ENCODE results near the gene CTIF.
"Not testable (repeated sequence)": the region's sequence is repeated elsewhere in the genome, so short reads cannot be mapped to it uniquely, and the experiment has no call there.

Gene CTIF

GRCh38 chr18:48538531-48539405 lies at the start of gene CTIF:
TSS of gene CTIF (plus strand) at chr18:48539031. CDS start at chr18:48619566, 80,535 bp downstream.
- peak; percentile 99 for DNase-seq (ENCODE audit: low spot score)

DNA sequence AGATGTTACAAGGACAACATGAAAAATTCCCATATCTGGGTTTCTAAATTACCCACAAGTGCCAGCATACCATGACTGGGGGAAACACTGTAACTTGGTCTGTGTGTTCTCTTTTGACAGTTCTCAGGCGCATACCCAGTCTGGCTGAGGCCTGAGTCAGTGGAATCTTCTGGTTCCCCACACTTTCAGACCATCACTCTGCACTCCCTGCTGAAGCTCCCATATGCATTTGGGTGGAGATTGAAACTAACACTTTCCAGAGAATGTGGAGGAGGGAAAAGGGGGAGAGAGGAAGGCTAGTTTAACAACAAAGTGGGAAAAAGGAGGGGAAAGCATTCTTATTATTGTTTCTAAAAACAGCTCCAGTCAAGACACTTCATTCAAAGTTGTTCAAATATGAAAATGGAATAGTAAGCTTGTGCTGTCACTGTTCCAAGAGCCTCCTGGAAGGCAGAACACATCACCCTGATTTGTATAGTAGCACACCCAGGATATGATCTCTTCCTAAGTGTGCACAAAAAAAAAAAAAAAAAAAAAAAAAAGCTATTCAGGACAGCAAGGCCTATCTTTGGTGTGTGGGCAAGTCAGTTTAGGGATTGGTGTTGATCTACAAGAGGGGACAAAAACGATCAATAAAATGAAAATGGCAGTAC lies 48.1 kb upstream of the CTIF start:
- DNase-seq (ENCODE audit: low spot score): no peak

- no peak for DNase-seq (ENCODE audit: low spot score)
Observed at GRCh38 chr18:48492880-48493279, 46.0 kb upstream of the CTIF start.

GRCh38 chr18:48493434-48494230 lies 45.2 kb upstream of the CTIF start:
- DNase-seq (ENCODE audit: low spot score): no peak

GRCh38 chr18:48497863-48498262 lies 41.0 kb upstream of the CTIF start:
- DNase-seq (ENCODE audit: low spot score): no peak

- no peak for DNase-seq (ENCODE audit: low spot score)
Observed at GRCh38 chr18:48500517-48500916, 38.3 kb upstream of the CTIF start.

DNA sequence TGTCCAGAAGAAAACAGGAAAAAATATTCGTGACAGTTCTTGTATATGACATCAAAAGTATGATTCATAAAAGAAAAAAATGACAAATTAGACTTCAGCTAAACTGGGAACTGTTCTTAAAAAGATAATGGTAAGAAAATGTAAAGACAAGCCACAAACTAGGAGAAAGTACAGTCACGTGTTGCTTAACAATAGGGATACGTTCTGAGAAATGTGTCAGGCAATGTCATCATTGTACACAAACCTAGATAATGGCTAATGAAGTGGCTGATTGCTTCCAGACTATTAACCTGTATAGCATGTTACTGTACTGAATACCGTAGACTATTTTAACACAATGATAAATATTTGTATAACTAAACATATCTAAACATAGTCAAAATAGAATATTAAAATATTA lies 35.9 kb upstream of the CTIF start:
- DNase-seq (ENCODE audit: low spot score): no peak

GRCh38 chr18:48504819-48505218 lies 34.0 kb upstream of the CTIF start:
- DNase-seq (ENCODE audit: low spot score): no peak

DNA sequence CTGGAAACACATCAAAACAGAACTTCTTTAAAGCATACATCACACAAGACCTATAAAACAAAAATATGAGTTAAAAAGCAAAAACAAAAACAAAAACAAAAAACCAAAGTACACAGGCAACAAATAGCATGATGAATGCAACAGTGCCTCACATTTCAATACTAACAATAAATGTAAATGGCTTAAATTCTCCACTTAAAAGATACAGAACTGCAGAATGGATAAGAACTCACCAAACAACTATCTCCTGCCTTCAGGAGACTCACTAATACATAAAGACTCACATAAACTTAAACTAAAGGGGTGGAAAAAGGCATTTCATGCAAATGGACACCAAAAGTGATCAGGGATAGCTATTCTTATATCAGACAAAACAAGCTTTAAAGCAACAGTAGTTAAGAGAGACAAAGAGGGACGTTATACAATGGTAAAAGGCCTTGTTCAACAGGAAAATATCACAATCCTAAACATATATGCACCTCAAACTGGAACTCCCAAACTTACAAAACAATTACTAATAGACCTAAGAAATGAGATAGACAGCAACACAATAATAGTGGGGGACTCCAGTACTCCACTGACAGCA lies 31.8 kb upstream of the CTIF start:
- not testable (repeated sequence) for DNase-seq (ENCODE audit: low spot score)

DNA sequence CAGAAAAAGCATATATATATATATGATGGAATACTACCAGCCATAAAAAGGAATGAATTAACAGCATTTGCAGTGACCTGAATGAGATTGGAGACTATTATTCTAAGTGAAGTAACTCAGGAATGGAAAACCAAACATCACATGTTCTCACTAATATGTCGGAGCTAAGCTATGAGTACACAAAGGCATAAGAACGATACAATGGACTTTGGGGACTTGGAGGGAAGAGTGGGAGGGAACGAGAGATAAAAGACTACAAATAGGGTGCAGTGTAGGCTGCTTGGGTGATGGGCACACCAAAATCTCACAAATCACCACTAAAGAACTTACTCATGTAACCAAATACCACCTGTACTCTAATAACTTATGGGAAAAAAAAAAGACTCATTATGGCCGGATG lies 26.3 kb upstream of the CTIF start:
- not testable (repeated sequence) for DNase-seq (ENCODE audit: low spot score)

- peak; percentile 87 for DNase-seq (ENCODE audit: low spot score)
Observed at GRCh38 chr18:48514786-48515185, 24.0 kb upstream of the CTIF start.

GRCh38 chr18:48517048-48517447 lies 21.8 kb upstream of the CTIF start:
- no peak for DNase-seq (ENCODE audit: low spot score)

GRCh38 chr18:48519431-48520100 lies 19.3 kb upstream of the CTIF start:
- no peak for DNase-seq (ENCODE audit: low spot score)

GRCh38 chr18:48521723-48522122 lies 17.1 kb upstream of the CTIF start:
- DNase-seq (ENCODE audit: low spot score): no peak

DNA sequence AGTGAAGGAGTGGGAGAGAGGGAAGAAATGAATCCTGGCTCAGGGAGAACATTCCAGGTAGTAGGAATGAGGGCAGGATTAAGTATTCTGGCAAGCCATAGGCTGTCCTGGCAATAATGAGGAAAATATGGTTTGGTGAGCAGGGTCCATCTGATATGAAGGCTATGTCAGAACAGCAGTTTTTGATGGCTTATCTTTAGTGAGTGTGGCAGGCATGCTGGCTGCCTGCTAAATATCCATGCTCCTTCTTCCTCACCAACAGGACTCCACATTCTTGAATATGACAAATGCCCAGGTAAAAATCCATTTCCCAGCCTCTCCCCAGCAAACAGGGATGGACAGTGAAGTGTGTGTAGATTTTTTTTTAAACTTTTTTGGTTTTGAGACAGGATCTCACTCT lies 13.2 kb upstream of the CTIF start:
- no peak for DNase-seq (ENCODE audit: low spot score)

GRCh38 chr18:48527461-48527860 lies 11.4 kb upstream of the CTIF start:
- no peak for DNase-seq (ENCODE audit: low spot score)

DNA sequence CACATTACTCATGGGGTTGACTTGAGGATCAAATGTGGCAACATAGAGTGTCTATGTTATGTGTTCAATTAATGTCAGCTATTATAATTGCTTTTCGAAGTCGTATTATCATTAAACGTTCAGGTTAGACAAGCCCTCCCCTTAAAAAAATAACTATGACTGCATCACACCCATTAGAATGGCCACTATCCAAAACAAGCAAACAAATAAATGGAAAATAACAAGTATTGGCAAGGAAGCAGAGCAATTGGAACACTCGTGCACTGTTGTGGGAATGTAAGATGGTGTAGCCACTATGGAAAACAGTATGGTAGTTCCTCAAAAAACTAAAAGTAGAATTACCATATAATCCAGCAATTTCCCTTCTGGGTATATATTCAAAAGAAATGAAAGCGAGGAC lies 10.0 kb upstream of the CTIF start:
- DNase-seq (ENCODE audit: low spot score): no peak

DNA sequence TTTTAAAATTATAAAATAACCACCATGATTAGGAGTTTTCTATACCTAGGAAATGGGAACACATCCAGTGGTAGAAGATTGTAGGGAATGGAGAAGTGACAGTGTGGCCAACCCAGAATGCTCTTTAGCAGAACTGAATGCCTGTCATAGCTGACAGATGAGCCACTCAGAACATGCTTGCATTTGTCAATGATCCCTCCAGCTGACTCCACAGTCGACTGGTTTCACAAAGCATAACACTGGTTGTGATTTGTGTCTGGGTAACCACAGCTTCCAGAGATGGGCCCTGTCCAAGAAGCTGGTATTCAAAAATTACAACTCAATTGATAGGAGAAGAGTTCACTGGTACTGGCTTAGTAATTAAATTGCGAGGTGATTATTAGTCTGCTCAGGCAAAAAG lies 9.0 kb upstream of the CTIF start:
- DNase-seq (ENCODE audit: low spot score): no peak

DNA sequence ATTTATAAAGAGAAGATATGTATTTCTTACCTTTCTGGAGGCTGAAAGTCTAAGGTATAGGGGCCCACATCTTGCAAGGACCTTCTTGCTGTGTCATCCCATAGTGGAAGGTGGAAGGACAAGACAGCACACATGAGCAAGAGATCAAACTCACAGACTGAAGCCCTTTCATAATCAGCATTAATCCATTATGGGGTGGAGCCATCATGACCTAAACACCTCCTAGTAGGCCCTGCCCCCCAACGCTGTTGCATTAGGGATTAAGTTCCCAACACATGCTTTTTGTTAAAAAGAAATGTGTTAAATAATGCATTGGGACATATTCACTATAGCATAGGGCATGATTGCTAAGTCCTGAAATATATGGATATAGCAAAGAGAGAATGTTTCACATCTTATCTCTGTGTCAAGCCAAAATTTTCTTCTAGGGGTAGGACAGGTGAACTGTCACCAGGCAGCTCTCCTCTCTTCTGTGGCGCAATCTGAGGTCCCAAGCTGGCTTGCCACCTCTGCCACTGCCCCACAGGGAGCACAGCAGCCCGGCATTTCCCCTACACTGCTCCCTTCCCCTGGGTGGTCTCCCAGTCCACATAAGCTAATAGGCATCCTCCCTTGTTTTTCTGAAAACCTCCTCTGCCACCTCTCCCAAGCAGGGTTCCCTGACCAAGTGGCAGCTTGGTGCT lies 8.3 kb upstream of the CTIF start:
- DNase-seq (ENCODE audit: low spot score): no peak

DNA sequence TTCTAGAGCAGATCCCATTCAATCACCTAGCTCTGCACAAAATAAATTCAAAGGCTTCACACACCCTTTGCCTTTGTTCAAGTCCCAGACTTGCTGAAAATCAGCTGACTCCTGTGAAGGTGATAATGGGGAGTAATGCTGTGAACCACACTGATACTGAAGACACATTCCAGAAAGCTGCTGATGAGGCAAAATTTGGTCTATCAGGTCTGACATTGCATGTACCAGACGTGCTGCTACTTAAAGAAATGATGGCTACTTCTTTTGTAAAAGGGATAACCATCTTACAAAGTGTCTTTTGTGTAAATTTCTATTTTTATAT lies 7.8 kb upstream of the CTIF start:
- DNase-seq (ENCODE audit: low spot score): no peak

- DNase-seq (ENCODE audit: low spot score): no peak
Observed at GRCh38 chr18:48531908-48532307, 6.9 kb upstream of the CTIF start.

Data from Ammon's horn (tissue), 1 donor.